SK-N-MC (cell line): Measurements from ENCODE around the gene KCNJ4.

Source experiments
- EZH2 ChIP-seq: fragments of 200-600 bp; sonication (generic); IDR thresholded peaks from one replicate; pipeline ENCODE4 v1.6.1; 2017; ENCODE audit warnings: antibody characterized with exemption
- FOXP2 ChIP-seq: optimal IDR thresholded peaks from 2 replicates; pipeline ENCODE3; 2011; ENCODE audit warnings: mild to moderate bottlenecking, moderate library complexity; ENCODE audit not compliant: insufficient read depth; ENCODE audit errors: extremely low read length, control extremely low read depth
- POLR2AphosphoS5 ChIP-seq: IDR thresholded peaks from 2 replicates; pipeline ENCODE4 v1.6.1; 2012; ENCODE audit warnings: mild to moderate bottlenecking, low read depth, low read length, borderline replicate concordance

DNA sequence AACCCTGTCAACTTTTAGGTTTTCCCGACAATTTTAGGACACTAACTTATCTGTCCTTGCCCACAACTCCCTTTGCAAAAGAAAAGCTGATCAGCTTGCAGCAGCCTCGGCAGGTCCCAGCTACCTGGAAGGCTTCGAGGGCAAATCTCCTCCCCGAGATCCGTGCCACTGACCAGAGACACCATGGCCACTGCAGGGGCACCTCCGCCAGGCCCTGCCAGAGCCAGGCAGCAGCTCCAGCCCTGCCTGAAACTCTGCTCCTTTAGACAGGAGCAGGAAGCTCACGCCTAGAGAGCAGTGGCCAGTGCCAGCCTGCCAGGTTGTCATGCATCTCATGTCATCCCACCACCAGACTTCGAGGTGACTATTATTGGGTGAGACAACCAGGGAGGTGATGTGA, 21.1 kb downstream of the KCNJ4 start:
- no peak for TF ChIP-seq POLR2AphosphoS5
- TF ChIP-seq EZH2 = no peak
- no peak for TF ChIP-seq FOXP2
